A549 (cell line): ENCODE measurements around the gene ADAM12. TPM values are rescaled to one million over a fixed set of nuclear protein-coding genes. Genes with fewer than 3 reads are reported as not detected.

Source experiments
- ATAC-seq, 2 experiments: fragments of 200-7000 bp in 1 of 2; fragments of >200 bp in 1 of 2; cut with Nextera tagmentation in 1 of 2; cut with Tn5 transposase in 1 of 2; 3 replicates each; pipeline versions ENCODE4 v1.8.0 to v1.9.1; 2018 to 2020; ENCODE audit warnings: mild to moderate bottlenecking in 1 of 2, moderate library complexity in 1 of 2
- CTCF ChIA-PET: fragments of 300-600 bp; sonication (Branson Sonifier 250); formaldehyde crosslinking; extraction: SDS; loops from one replicate; lab custom pipeline; 2021; ENCODE audit warnings: antibody characterized with exemption, inconsistent platforms; lab: Yijun Ruan, JAX
- POLR2A ChIA-PET: fragments of 350-600 bp; formaldehyde crosslinking; extraction: SDS; loops from one replicate; lab custom pipeline; 2021; ENCODE audit warnings: antibody characterized with exemption, inconsistent platforms; lab: Yijun Ruan, JAX
- DNase-seq, 2 experiments: peaks; one replicate each; pipeline versions ENCODE4 v3.0.0 to v3.0.0-alpha.2; 2011 to 2016; ENCODE audit warnings: low read depth in 1 of 2, low spot score in 1 of 2
- FAIRE-seq: peaks from 2 replicates; lab custom pipeline; 2011; peaks lifted over from hg19 to GRCh38; lab: Jason Lieb, UNC
- H3K27ac ChIP-seq, 2 experiments: fragments of >200 bp; sonication (Bioruptor Twin); formaldehyde crosslinking; 3 replicates each; pipeline ENCODE4 v1.5.1; 2016 to 2017
- H3K4me1 ChIP-seq: fragments of >200 bp; sonication (Bioruptor Twin); formaldehyde crosslinking; 3 replicates; pipeline ENCODE4 v1.6.1; 2016
- H3K4me2 ChIP-seq: fragments of >200 bp; sonication (Bioruptor Twin); formaldehyde crosslinking; 3 replicates; pipeline ENCODE4 v1.6.1; 2016
- H3K4me3 ChIP-seq: fragments of >200 bp; sonication (Bioruptor Twin); formaldehyde crosslinking; 3 replicates; pipeline ENCODE4 v1.5.1; 2016
- H3K9me3 ChIP-seq: fragments of >200 bp; sonication (Bioruptor Twin); formaldehyde crosslinking; 3 replicates; pipeline ENCODE4 v1.6.1; 2016
- ATOH8 ChIP-seq: fragments of 250-450 bp; sonication (Bioruptor Pico); IDR thresholded peaks from 2 replicates; pipeline ENCODE4 v1.5.0; 2020; ENCODE audit warnings: low read depth, mild to moderate bottlenecking, moderate library complexity
- CBX8 ChIP-seq: fragments of 200-600 bp; sonication (generic); IDR thresholded peaks from 2 replicates; pipeline ENCODE4 v1.6.1; 2016
- CHD4 ChIP-seq: fragments of 200-600 bp; sonication (generic); IDR thresholded peaks from 2 replicates; pipeline ENCODE4 v1.6.1; 2016; ENCODE audit warnings: antibody characterized with exemption, mild to moderate bottlenecking, borderline replicate concordance
- ESRRA ChIP-seq: fragments of 150-350 bp; IDR thresholded peaks from 2 replicates; pipeline ENCODE4 v1.6.1; 2014; ENCODE audit warnings: mild to moderate bottlenecking, low read length, borderline replicate concordance
- FOSL2 ChIP-seq, 2 experiments: fragments of 450-650 bp in 1 of 2; fragments of >200 bp in 1 of 2; sonication (Bioruptor Twin) in 1 of 2; formaldehyde crosslinking; IDR thresholded peaks; 2 replicates each; pipeline versions ENCODE4 v1.5.0 to v1.6.1; 2016 to 2020; ENCODE audit warnings: mild to moderate bottlenecking in 1 of 2, moderate library complexity in 1 of 2
- FOXS1 ChIP-seq: fragments of 250-450 bp; sonication (Bioruptor Pico); IDR thresholded peaks from 2 replicates; pipeline ENCODE4 v1.5.0; 2020; ENCODE audit warnings: mild to moderate bottlenecking, moderate library complexity
- GATA3 ChIP-seq: IDR thresholded peaks from 2 replicates; pipeline ENCODE4 v1.6.1; 2012; ENCODE audit warnings: borderline replicate concordance
- HEYL ChIP-seq: fragments of 250-450 bp; sonication (Bioruptor Pico); IDR thresholded peaks from 2 replicates; pipeline ENCODE4 v1.8.0; 2021; ENCODE audit warnings: mild to moderate bottlenecking, moderate library complexity
- HMGXB4 ChIP-seq: fragments of 250-450 bp; sonication (Bioruptor Pico); IDR thresholded peaks from 2 replicates; pipeline ENCODE4 v1.5.0; 2021; ENCODE audit warnings: mild to moderate bottlenecking, moderate library complexity, borderline replicate concordance
- HOXB13 ChIP-seq: fragments of 250-450 bp; sonication (Bioruptor Pico); IDR thresholded peaks from 2 replicates; pipeline ENCODE4 v1.5.0; 2020; ENCODE audit warnings: low read depth, mild to moderate bottlenecking, moderate library complexity
- HOXB5 ChIP-seq: fragments of 250-450 bp; sonication (Bioruptor Pico); IDR thresholded peaks from 2 replicates; pipeline ENCODE4 v1.5.0; 2020; ENCODE audit warnings: mild to moderate bottlenecking, moderate library complexity
- JUN ChIP-seq, 2 experiments: fragments of >200 bp; sonication (Bioruptor Twin); formaldehyde crosslinking; IDR thresholded peaks; 2 replicates in 1 of 2; 3 replicates in 1 of 2; pipeline ENCODE4 v1.6.1; 2016 to 2017
- JUNB ChIP-seq: fragments of >200 bp; sonication (Bioruptor Twin); formaldehyde crosslinking; IDR thresholded peaks from 2 replicates; pipeline ENCODE4 v1.6.1; 2016
- KDM1A ChIP-seq: fragments of 200-600 bp; sonication (generic); IDR thresholded peaks from 2 replicates; pipeline ENCODE4 v1.6.1; 2016; ENCODE audit warnings: low read depth, mild to moderate bottlenecking
- MAFK ChIP-seq: fragments of 450-650 bp; IDR thresholded peaks from 2 replicates; pipeline ENCODE4 v1.6.1; 2014; ENCODE audit not compliant: partially characterized antibody
- NFE2L2 ChIP-seq: fragments of 150-350 bp; conservative IDR thresholded peaks from 2 replicates; pipeline ENCODE4 v1.6.1; 2014; ENCODE audit warnings: low read length
- RFX5 ChIP-seq: fragments of 450-650 bp; IDR thresholded peaks from 2 replicates; pipeline ENCODE4 v1.7.1; 2014; ENCODE audit warnings: antibody characterized with exemption, mild to moderate bottlenecking, moderate library complexity
- RNF2 ChIP-seq: fragments of 200-600 bp; sonication (generic); IDR thresholded peaks from 2 replicates; pipeline ENCODE4 v1.6.1; 2016; ENCODE audit warnings: low read depth, mild to moderate bottlenecking, antibody characterized with exemption, moderate library complexity, borderline replicate concordance
- TFCP2L1 ChIP-seq: fragments of 250-450 bp; sonication (Bioruptor Pico); IDR thresholded peaks from 2 replicates; pipeline ENCODE4 v1.5.0; 2021; ENCODE audit warnings: mild to moderate bottlenecking
- TP53 ChIP-seq: fragments of 250-450 bp; sonication (Bioruptor Pico); IDR thresholded peaks from 2 replicates; pipeline ENCODE4 v1.5.0; 2021; ENCODE audit warnings: mild to moderate bottlenecking, moderate library complexity
- ZC3H11A ChIP-seq: fragments of 450-650 bp; IDR thresholded peaks from 2 replicates; pipeline ENCODE4 v1.6.1; 2014; ENCODE audit warnings: antibody characterized with exemption, mild to moderate bottlenecking
- WGBS: methylation state at CpG from one replicate; pipeline ENCODE4 v1.1.6; 2017; ENCODE audit errors: missing lambda C conversion rate; 5-methylcytosine and 5-hydroxymethylcytosine counted together
- polyA plus RNA-seq, 4 experiments: library from polyadenylated mRNA; depleted of rRNA in 3 of 4; stranded (reverse); fragments of >200 nt; fragmentation: RNase III in 1 of 4; extraction: RNeasy Plus Mini Kit Qiagen cat#74134 plus additional on column Dnase treatment in 1 of 4; gene quantifications; 2 replicates in 3 of 4; 3 replicates in 1 of 4; pipeline ENCODE4 v1.2.3, GENCODE V29; 2011 to 2017
- TF ChIP-seq, protein P1 (sequence below): fragments of >200 bp; sonication (Bioruptor Twin); formaldehyde crosslinking; IDR thresholded peaks from 2 replicates; pipeline ENCODE4 v1.6.1; 2016
- TF ChIP-seq, protein P2 (sequence below): fragments of 200-600 bp; sonication (generic); IDR thresholded peaks from 2 replicates; pipeline ENCODE4 v1.6.1; 2016; ENCODE audit warnings: antibody characterized with exemption, mild to moderate bottlenecking, moderate library complexity
- TF ChIP-seq, protein P3 (sequence below): IDR thresholded peaks from 2 replicates; pipeline ENCODE4 v1.6.1; 2012

Gene ADAM12
- polyA plus RNA-seq, 2 of the 4 experiments (the other 2 are of a cell fraction), result 1.6 to 4.8 TPM

DNA sequence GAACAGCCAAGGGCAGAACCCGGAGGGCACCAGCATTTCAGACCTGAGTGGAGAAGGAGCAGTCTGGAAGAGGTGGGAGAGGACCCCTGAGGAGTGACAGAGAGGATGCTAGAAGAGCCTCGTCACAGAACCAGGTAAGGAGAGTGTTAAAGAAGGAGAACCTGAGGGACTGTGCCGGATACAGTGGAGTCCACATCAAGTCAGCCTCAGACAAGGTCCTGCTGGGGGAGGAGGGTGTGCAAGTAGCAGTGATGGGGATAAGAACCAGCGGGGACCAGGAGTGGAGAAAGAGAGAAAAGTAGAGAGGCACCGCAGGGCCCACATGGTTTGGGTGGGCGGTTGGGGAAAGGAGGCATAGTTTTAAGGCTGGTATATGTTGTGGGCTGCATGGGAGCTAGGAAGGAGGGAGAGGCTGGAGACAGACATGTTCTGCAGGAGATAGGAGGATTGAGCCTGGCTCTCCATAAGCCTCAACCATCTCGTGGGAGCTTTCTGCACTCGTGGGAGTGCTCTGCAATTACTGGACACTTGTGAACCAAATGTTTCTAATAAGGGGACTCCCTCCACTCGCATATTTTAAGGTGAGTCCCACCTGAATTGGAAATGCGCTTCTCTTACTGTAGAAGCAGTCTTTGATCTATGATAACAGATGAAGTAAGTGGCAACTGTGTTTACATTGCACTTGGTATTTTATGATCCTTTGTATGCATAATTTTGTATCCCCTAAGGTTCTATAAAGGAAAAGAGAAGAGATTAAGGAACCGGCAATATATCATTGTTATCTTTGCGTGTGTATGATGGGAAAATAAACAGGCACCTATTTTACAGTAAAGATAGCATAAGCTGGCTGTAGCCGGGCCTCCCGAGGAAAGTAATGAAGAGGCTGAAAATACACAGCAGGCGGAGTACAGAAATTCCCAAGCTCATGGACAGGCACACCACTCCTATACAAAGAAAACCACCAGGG, 154.8 kb downstream of the ADAM12 start:
- no peak for FAIRE-seq
- 63% methylated on average over 15 of the region's 15 CpGs for WGBS
- no peak for TF ChIP-seq ESRRA
- no peak for TF ChIP-seq KDM1A
- no peak for TF ChIP-seq CHD4
- no peak for TF ChIP-seq HEYL (CRISPR knock-in tag)
- TF ChIP-seq NFE2L2, result no peak
- TF ChIP-seq ATOH8 (CRISPR knock-in tag), result no peak
- no peak for TF ChIP-seq FOXS1 (CRISPR knock-in tag)
- no peak for TF ChIP-seq GATA3
- TF ChIP-seq HMGXB4 (CRISPR knock-in tag), result no peak
- TF ChIP-seq, all 56 proteins: peak for 0
- no peak for ATAC-seq
- H3K4me3 ChIP-seq, result no peak overlapping the region
- POLR2A ChIA-PET, result no interaction called here
- H3K4me2 ChIP-seq, result no peak overlapping the region
- H3K9me3 ChIP-seq, result no peaks in the 10 kb centered on the region
- no peaks in the 10 kb centered on the region for H3K4me1 ChIP-seq
- CTCF ChIA-PET, result no interaction called here
- DNase-seq, result no peak
- H3K27ac ChIP-seq, result no peak overlapping the region

- no peak for DNase-seq
- H3K4me1 ChIP-seq, result peaks cover 4% of the 10 kb centered on the region; the same call in 1 of the 3 replicates
- H3K4me3 ChIP-seq, result no peak overlapping the region
- no peaks in the 10 kb centered on the region for H3K9me3 ChIP-seq
- ChIA-PET CTCF (interaction anchor here (0.7 kb wide), 1 partner anchor 1921 kb away, joined by 3 read pairs; no protein-coding TSS in a partner anchor), POLR2A (no interaction called here)
- no peak overlapping the region for H3K4me2 ChIP-seq
- TF ChIP-seq MAFK (no peak), FOSL2 (IDR thresholded peaks at IDR 0.05) (no peak), FOSL2 (CRISPR knock-in tag; IDR thresholded peaks at IDR 0.05) (no peak), HOXB5 (CRISPR knock-in tag) (no peak), RFX5 (no peak), TP53 (CRISPR knock-in tag) (no peak), TFCP2L1 (CRISPR knock-in tag) (no peak), RNF2 (no peak), HOXB13 (CRISPR knock-in tag) (no peak), ZC3H11A (no peak), NFE2L2 (no peak), CBX8 (no peak), JUNB (no peak), JUN (IDR thresholded peaks at IDR 0.05) (no peak), GATA3 (no peak)
- TF ChIP-seq, protein P1, sequence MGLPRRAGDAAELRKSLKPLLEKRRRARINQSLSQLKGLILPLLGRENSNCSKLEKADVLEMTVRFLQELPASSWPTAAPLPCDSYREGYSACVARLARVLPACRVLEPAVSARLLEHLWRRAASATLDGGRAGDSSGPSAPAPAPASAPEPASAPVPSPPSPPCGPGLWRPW, result no peak
- TF ChIP-seq, protein P2, sequence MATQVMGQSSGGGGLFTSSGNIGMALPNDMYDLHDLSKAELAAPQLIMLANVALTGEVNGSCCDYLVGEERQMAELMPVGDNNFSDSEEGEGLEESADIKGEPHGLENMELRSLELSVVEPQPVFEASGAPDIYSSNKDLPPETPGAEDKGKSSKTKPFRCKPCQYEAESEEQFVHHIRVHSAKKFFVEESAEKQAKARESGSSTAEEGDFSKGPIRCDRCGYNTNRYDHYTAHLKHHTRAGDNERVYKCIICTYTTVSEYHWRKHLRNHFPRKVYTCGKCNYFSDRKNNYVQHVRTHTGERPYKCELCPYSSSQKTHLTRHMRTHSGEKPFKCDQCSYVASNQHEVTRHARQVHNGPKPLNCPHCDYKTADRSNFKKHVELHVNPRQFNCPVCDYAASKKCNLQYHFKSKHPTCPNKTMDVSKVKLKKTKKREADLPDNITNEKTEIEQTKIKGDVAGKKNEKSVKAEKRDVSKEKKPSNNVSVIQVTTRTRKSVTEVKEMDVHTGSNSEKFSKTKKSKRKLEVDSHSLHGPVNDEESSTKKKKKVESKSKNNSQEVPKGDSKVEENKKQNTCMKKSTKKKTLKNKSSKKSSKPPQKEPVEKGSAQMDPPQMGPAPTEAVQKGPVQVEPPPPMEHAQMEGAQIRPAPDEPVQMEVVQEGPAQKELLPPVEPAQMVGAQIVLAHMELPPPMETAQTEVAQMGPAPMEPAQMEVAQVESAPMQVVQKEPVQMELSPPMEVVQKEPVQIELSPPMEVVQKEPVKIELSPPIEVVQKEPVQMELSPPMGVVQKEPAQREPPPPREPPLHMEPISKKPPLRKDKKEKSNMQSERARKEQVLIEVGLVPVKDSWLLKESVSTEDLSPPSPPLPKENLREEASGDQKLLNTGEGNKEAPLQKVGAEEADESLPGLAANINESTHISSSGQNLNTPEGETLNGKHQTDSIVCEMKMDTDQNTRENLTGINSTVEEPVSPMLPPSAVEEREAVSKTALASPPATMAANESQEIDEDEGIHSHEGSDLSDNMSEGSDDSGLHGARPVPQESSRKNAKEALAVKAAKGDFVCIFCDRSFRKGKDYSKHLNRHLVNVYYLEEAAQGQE, result no peak
- TF ChIP-seq, protein P3, sequence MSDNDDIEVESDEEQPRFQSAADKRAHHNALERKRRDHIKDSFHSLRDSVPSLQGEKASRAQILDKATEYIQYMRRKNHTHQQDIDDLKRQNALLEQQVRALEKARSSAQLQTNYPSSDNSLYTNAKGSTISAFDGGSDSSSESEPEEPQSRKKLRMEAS, result no peak
- ATAC-seq, result no peak
- no peak for FAIRE-seq
- 66% methylated on average over 2 of the region's 2 CpGs for WGBS
- no peak overlapping the region for H3K27ac ChIP-seq
These were observed 157.7 kb downstream of the ADAM12 start for GRCh38 chr10:126230587-126230986.
